Measurements from ENCODE around the gene CAMK1D. TPM values are rescaled to one million over a fixed set of nuclear protein-coding genes. Genes with fewer than 3 reads are reported as not detected.

CAMK1D gene
- total RNA-seq, 1 experiment from 2014 or later, result 10.2 TPM

GRCh38 chr10:12749760-12750478, 400.6 kb downstream of the CAMK1D start:
- Mint-ChIP-seq H3K27me3 (ENCODE audit: low read depth) (no peaks in the 10 kb centered on the region), H3K27ac (no peak overlapping the region), H3K4me3 (no peak overlapping the region), H3K4me1 (no peaks in the 10 kb centered on the region), H3K36me3 (no peaks in the 10 kb centered on the region), H3K9me3 (peaks cover 9% of the 10 kb centered on the region; the same call in 1 of the 2 replicates)
- no peak for TF ChIP-seq ZBTB21 (CRISPR knock-in tag; IDR thresholded peaks at IDR 0.05; ENCODE audit: borderline replicate concordance)
- TF ChIP-seq JUN (CRISPR knock-in tag; IDR thresholded peaks at IDR 0.05), result no peak
- TF ChIP-seq EMX1 (CRISPR knock-in tag; IDR thresholded peaks at IDR 0.05), result no peak
- TF ChIP-seq ZNF121 (CRISPR knock-in tag; IDR thresholded peaks at IDR 0.05), result no peak
- TF ChIP-seq, protein P1, sequence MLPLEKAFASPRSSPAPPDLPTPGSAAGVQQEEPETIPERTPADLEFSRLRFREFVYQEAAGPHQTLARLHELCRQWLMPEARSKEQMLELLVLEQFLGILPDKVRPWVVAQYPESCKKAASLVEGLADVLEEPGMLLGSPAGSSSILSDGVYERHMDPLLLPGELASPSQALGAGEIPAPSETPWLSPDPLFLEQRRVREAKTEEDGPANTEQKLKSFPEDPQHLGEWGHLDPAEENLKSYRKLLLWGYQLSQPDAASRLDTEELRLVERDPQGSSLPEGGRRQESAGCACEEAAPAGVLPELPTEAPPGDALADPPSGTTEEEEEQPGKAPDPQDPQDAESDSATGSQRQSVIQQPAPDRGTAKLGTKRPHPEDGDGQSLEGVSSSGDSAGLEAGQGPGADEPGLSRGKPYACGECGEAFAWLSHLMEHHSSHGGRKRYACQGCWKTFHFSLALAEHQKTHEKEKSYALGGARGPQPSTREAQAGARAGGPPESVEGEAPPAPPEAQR (CRISPR knock-in tag; IDR thresholded peaks at IDR 0.05), result no peak
- TF ChIP-seq FOXP4 (CRISPR knock-in tag; IDR thresholded peaks at IDR 0.05), result no peak
- TF ChIP-seq E2F5 (CRISPR knock-in tag; IDR thresholded peaks at IDR 0.05), result no peak
- TF ChIP-seq, protein P2, sequence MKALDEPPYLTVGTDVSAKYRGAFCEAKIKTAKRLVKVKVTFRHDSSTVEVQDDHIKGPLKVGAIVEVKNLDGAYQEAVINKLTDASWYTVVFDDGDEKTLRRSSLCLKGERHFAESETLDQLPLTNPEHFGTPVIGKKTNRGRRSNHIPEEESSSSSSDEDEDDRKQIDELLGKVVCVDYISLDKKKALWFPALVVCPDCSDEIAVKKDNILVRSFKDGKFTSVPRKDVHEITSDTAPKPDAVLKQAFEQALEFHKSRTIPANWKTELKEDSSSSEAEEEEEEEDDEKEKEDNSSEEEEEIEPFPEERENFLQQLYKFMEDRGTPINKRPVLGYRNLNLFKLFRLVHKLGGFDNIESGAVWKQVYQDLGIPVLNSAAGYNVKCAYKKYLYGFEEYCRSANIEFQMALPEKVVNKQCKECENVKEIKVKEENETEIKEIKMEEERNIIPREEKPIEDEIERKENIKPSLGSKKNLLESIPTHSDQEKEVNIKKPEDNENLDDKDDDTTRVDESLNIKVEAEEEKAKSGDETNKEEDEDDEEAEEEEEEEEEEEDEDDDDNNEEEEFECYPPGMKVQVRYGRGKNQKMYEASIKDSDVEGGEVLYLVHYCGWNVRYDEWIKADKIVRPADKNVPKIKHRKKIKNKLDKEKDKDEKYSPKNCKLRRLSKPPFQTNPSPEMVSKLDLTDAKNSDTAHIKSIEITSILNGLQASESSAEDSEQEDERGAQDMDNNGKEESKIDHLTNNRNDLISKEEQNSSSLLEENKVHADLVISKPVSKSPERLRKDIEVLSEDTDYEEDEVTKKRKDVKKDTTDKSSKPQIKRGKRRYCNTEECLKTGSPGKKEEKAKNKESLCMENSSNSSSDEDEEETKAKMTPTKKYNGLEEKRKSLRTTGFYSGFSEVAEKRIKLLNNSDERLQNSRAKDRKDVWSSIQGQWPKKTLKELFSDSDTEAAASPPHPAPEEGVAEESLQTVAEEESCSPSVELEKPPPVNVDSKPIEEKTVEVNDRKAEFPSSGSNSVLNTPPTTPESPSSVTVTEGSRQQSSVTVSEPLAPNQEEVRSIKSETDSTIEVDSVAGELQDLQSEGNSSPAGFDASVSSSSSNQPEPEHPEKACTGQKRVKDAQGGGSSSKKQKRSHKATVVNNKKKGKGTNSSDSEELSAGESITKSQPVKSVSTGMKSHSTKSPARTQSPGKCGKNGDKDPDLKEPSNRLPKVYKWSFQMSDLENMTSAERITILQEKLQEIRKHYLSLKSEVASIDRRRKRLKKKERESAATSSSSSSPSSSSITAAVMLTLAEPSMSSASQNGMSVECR (CRISPR knock-in tag; IDR thresholded peaks at IDR 0.05; ENCODE audit: borderline replicate concordance), result no peak
- TF ChIP-seq ZNF317 (CRISPR knock-in tag; IDR thresholded peaks at IDR 0.05; ENCODE audit: borderline replicate concordance, low read depth), result no peak
- TF ChIP-seq, protein P3, sequence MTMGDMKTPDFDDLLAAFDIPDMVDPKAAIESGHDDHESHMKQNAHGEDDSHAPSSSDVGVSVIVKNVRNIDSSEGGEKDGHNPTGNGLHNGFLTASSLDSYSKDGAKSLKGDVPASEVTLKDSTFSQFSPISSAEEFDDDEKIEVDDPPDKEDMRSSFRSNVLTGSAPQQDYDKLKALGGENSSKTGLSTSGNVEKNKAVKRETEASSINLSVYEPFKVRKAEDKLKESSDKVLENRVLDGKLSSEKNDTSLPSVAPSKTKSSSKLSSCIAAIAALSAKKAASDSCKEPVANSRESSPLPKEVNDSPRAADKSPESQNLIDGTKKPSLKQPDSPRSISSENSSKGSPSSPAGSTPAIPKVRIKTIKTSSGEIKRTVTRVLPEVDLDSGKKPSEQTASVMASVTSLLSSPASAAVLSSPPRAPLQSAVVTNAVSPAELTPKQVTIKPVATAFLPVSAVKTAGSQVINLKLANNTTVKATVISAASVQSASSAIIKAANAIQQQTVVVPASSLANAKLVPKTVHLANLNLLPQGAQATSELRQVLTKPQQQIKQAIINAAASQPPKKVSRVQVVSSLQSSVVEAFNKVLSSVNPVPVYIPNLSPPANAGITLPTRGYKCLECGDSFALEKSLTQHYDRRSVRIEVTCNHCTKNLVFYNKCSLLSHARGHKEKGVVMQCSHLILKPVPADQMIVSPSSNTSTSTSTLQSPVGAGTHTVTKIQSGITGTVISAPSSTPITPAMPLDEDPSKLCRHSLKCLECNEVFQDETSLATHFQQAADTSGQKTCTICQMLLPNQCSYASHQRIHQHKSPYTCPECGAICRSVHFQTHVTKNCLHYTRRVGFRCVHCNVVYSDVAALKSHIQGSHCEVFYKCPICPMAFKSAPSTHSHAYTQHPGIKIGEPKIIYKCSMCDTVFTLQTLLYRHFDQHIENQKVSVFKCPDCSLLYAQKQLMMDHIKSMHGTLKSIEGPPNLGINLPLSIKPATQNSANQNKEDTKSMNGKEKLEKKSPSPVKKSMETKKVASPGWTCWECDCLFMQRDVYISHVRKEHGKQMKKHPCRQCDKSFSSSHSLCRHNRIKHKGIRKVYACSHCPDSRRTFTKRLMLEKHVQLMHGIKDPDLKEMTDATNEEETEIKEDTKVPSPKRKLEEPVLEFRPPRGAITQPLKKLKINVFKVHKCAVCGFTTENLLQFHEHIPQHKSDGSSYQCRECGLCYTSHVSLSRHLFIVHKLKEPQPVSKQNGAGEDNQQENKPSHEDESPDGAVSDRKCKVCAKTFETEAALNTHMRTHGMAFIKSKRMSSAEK (CRISPR knock-in tag; IDR thresholded peaks at IDR 0.05; ENCODE audit: borderline replicate concordance), result no peak
- TF ChIP-seq ZNF423 (CRISPR knock-in tag; IDR thresholded peaks at IDR 0.05), result no peak
- TF ChIP-seq FOXP1 (CRISPR knock-in tag; IDR thresholded peaks at IDR 0.05; ENCODE audit: borderline replicate concordance), result no peak
- no peak for TF ChIP-seq RORB (CRISPR knock-in tag; IDR thresholded peaks at IDR 0.05)
- TF ChIP-seq, protein P4, sequence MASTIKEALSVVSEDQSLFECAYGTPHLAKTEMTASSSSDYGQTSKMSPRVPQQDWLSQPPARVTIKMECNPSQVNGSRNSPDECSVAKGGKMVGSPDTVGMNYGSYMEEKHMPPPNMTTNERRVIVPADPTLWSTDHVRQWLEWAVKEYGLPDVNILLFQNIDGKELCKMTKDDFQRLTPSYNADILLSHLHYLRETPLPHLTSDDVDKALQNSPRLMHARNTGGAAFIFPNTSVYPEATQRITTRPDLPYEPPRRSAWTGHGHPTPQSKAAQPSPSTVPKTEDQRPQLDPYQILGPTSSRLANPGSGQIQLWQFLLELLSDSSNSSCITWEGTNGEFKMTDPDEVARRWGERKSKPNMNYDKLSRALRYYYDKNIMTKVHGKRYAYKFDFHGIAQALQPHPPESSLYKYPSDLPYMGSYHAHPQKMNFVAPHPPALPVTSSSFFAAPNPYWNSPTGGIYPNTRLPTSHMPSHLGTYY (CRISPR knock-in tag; IDR thresholded peaks at IDR 0.05), result no peak
- no peak for TF ChIP-seq NR1H2 (CRISPR knock-in tag; IDR thresholded peaks at IDR 0.05)
- TF ChIP-seq NFYB (CRISPR knock-in tag; conservative IDR thresholded peaks at IDR 0.05; ENCODE audit: low read depth), result no peak
- TF ChIP-seq, protein P5, sequence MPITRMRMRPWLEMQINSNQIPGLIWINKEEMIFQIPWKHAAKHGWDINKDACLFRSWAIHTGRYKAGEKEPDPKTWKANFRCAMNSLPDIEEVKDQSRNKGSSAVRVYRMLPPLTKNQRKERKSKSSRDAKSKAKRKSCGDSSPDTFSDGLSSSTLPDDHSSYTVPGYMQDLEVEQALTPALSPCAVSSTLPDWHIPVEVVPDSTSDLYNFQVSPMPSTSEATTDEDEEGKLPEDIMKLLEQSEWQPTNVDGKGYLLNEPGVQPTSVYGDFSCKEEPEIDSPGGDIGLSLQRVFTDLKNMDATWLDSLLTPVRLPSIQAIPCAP (CRISPR knock-in tag; IDR thresholded peaks at IDR 0.05), result no peak
- TF ChIP-seq MYBL2 (CRISPR knock-in tag; IDR thresholded peaks at IDR 0.05), result no peak
- DNase-seq (ENCODE audit: low spot score) (no peak), ATAC-seq (no peak)
- ChIA-PET POLR2A (no interaction called here), CTCF (interaction anchor here (0.6 to 1.2 kb wide), 2 partner anchors 12 to 304 kb away, joined by 3 to 4 read pairs; no protein-coding TSS in a partner anchor)

Measured in WTC11 (cell line).